ENCODE measurements around the gene TOP1. TPM values are rescaled to one million over a fixed set of nuclear protein-coding genes. Genes with fewer than 3 reads are reported as not detected.

The TOP1 gene
- total RNA-seq, 1 donor from 2014 or later: 38.1 TPM

DNA sequence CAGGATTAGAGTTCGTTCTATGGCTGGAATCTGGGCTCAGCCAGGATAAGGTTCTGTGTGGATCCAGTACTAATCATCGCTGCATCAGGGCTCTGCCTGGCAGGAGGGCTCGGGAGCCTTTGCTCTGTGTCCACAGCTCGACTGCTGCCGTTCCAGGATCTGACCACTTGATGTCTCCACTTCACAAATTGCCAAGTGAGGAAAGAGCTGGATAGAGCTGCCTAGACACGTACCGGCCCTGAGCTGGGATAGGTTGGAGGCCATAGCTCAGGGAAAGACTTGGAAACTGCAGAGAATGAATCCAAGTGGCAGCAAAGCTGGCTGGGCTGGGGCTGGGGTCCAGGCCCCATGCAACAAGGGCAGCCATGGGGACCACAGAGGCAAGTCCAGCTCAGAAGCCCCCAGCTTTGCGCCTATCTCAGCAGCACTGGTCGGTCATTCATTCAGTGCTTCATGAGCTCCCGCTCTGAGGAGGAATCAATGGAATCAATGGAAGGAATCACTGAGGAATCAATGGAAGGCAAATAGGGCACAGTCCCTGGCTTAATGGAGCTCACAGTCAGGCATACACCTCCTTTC, 38.0 kb upstream of the TOP1 start:
- TF ChIP-seq POLR2AphosphoS5 (IDR thresholded peaks at IDR 0.05; ENCODE audit: insufficient read depth in 1 of 2, low read depth in 1 of 2) (peak in 1 of 2 donors; percentile 34), POLR2A (IDR thresholded peaks at IDR 0.05) (no peak)
- TF ChIP-seq, protein P1, sequence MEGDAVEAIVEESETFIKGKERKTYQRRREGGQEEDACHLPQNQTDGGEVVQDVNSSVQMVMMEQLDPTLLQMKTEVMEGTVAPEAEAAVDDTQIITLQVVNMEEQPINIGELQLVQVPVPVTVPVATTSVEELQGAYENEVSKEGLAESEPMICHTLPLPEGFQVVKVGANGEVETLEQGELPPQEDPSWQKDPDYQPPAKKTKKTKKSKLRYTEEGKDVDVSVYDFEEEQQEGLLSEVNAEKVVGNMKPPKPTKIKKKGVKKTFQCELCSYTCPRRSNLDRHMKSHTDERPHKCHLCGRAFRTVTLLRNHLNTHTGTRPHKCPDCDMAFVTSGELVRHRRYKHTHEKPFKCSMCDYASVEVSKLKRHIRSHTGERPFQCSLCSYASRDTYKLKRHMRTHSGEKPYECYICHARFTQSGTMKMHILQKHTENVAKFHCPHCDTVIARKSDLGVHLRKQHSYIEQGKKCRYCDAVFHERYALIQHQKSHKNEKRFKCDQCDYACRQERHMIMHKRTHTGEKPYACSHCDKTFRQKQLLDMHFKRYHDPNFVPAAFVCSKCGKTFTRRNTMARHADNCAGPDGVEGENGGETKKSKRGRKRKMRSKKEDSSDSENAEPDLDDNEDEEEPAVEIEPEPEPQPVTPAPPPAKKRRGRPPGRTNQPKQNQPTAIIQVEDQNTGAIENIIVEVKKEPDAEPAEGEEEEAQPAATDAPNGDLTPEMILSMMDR (IDR thresholded peaks at IDR 0.05): peak; percentile 48 to 77 (median 51)

DNA sequence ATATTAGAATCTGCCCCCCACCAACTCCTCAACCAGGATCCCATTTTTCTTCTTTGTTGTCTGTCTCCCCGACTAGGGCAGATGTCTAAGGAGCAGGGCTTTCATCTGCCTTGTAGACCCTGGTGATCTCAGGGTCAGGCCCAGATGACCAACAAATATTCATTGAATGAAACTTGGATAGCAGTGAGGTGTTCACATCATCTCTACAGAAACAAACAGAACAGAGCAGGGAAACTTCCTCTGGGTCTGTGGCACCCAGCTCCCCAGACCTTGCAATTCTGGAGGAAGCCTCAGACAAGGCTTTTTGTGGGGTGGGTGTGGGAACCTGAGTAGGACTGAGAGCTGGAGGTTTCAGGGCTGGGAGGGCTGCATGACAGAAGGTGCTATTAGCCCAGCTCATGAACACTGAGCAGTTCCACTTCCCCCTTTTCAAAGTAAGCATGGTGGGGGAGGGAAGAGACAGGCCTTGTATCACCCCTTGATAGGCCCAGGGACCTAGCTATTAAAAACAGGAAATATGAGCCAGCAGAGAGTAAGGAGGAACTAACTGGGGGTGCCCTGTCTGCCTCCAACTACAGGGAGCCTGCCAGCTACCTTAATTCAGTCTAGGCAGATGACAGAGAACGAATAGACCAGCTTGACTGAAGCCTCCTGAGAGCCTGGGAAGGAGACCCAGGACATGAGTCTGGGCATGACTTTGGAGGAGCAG, 37.3 kb upstream of the TOP1 start:
- intact Hi-C loops (cut with DNase I): loop anchor here (5.0 kb wide), 1 partner anchor 101 kb away; no protein-coding TSS in a partner anchor
- no peaks in the 10 kb centered on the region for H3K9me3 ChIP-seq
- no peaks in the 10 kb centered on the region for H3K27me3 ChIP-seq
- H3K27ac ChIP-seq: no peak overlapping the region
- no peaks in the 10 kb centered on the region for H3K36me3 ChIP-seq
- TF ChIP-seq POLR2AphosphoS5 (IDR thresholded peaks at IDR 0.05; ENCODE audit: insufficient read depth in 1 of 2, low read depth in 1 of 2): no peak
- no peak for TF ChIP-seq POLR2A (IDR thresholded peaks at IDR 0.05)
- TF ChIP-seq, protein P1 (IDR thresholded peaks at IDR 0.05): no peak
- peaks cover 9% of the 10 kb centered on the region for H3K4me1 ChIP-seq
- H3K4me3 ChIP-seq: no peak overlapping the region
- no peak for DNase-seq (ENCODE audit: extremely low spot score in 2 of 2)

More for the DNA sequence above, 38.0 kb upstream of the TOP1 start:
- no peak for DNase-seq (ENCODE audit: extremely low spot score in 2 of 2)
- H3K36me3 ChIP-seq: no peaks in the 10 kb centered on the region
- no peak overlapping the region for H3K27ac ChIP-seq
- no peaks in the 10 kb centered on the region for H3K9me3 ChIP-seq
- peaks cover 9% of the 10 kb centered on the region for H3K4me1 ChIP-seq
- H3K27me3 ChIP-seq: no peaks in the 10 kb centered on the region
- H3K4me3 ChIP-seq: no peak overlapping the region
- intact Hi-C loops (cut with DNase I): loop anchor here (5.0 kb wide), 1 partner anchor 102 kb away; no protein-coding TSS in a partner anchor

DNA sequence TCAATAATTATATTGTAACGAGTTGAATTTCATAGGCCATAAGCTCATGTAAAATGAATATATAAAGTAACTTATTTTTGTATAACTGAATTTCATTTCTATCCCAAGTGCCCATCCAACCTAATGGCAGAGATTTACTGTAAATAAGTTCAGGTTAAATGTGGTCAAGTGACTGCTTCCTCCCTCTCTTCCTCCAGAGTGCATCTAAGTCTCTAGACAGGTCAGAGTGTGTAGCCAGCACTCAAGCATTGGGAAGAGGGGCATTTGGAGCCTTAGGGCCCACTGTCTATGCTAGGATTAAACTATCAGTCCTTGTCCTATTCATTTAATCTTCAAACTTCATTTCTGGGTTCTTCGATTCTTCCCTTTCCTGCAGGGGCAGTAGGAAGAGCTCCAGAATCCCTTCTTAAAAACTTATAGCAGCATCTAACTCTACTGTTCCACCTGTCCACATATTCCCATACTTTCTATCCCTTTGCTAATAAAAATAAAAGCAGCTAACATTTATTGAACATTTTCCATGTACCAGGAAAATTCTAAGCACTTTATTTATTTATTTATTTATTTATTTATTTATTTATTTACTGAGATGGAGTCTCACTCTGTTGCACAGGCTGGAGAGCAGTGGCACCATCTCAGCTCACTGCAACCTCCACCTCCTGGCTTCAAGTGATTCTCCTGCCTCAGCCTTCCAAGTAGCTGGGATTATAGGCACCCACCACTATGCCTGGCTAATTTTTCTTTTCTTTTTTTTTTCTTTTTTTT, 36.1 kb upstream of the TOP1 start:
- Histone ChIP-seq H3K9me3 (no peaks in the 10 kb centered on the region), H3K4me1 (peaks cover 9% of the 10 kb centered on the region), H3K27me3 (no peaks in the 10 kb centered on the region), H3K36me3 (no peaks in the 10 kb centered on the region), H3K27ac (no peak overlapping the region), H3K4me3 (no peak overlapping the region)
- no peak for TF ChIP-seq POLR2AphosphoS5 (IDR thresholded peaks at IDR 0.05; ENCODE audit: insufficient read depth in 1 of 2, low read depth in 1 of 2)
- TF ChIP-seq, protein P1 (IDR thresholded peaks at IDR 0.05): no peak
- no peak for TF ChIP-seq POLR2A (IDR thresholded peaks at IDR 0.05)
- no peak for DNase-seq (ENCODE audit: extremely low spot score in 2 of 2)
- intact Hi-C loops (cut with DNase I): loop anchor here (5.0 kb wide), 1 partner anchor 100 kb away; no protein-coding TSS in a partner anchor

DNA sequence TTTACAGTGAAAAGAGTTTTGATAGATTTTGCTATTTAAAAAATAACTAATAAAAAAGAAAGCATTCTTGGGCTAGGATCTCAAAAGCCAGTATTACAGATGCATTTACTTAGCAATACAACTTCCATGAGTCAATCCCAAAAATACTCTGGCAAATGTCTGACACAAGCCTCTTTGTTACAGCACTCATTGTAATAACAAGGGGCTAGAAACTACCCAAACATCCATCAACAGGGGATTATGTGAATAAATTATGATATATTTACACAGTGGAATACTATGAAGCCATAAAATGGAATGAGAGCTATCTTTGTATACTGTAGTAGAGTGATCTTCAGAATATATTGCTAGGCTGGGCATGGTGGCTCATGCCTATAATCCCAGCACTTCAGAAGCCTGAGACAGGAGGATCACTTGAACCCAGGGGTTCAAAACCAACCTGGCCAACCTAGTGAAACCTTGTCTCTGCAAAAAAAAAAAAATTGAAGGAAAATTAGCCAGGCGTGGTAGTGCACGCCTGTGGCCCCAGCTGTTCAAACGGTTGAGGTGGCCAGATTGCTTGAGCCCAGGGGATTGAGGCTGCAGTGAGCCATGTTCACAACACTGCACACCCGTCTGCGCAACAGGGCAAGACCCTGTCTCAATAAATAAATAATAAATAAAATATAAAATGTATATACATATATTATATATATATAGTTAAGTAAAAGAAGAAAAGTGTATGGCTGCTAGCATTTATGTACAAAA, 34.7 kb upstream of the TOP1 start:
- Histone ChIP-seq H3K9me3 (no peaks in the 10 kb centered on the region), H3K36me3 (no peaks in the 10 kb centered on the region), H3K4me1 (peaks cover 9% of the 10 kb centered on the region), H3K27ac (no peak overlapping the region), H3K4me3 (no peak overlapping the region), H3K27me3 (no peaks in the 10 kb centered on the region)
- no peak for DNase-seq (ENCODE audit: extremely low spot score in 2 of 2)
- TF ChIP-seq, protein P1 (IDR thresholded peaks at IDR 0.05): no peak
- TF ChIP-seq POLR2AphosphoS5 (IDR thresholded peaks at IDR 0.05; ENCODE audit: insufficient read depth in 1 of 2, low read depth in 1 of 2): no peak
- no peak for TF ChIP-seq POLR2A (IDR thresholded peaks at IDR 0.05)
- intact Hi-C loops (cut with DNase I): loop anchor here (5.0 kb wide), 1 partner anchor 98 kb away; no protein-coding TSS in a partner anchor

Measured in vagina (tissue), 2 donors.